Neural cell (in vitro differentiated cells): ENCODE measurements around the gene PUS10. TPM values are rescaled to one million over a fixed set of nuclear protein-coding genes. Genes with fewer than 3 reads are reported as not detected.

Experiments used
- H2AFZ ChIP-seq: fragments of 200-600, 300-800 bp; sonication (generic), shearing (Covaris generic); 2 replicates; pipeline ENCODE4 v1.6.0; 2014; ENCODE audit warnings: low read depth, mild to moderate bottlenecking, antibody characterized with exemption, low read length, moderate library complexity
- H3F3A ChIP-seq: fragments of 200-600 bp; shearing (Covaris generic); 2 replicates; pipeline ENCODE4 v1.6.1; 2016; ENCODE audit warnings: mild to moderate bottlenecking, moderate library complexity, mixed read lengths, antibody characterized with exemption, low read length; ENCODE audit not compliant: insufficient read depth, poor library complexity, severe bottlenecking
- H3K27ac ChIP-seq: fragments of 200-600, 300-800 bp; sonication (generic), shearing (Covaris generic); 2 replicates; pipeline ENCODE4 v1.5.1; 2014; ENCODE audit warnings: mild to moderate bottlenecking, low read length, moderate library complexity
- H3K27me3 ChIP-seq: fragments of 300-800, 200-600 bp; sonication (generic), shearing (Covaris generic); 2 replicates; pipeline ENCODE4 v1.6.0; 2014; ENCODE audit warnings: mild to moderate bottlenecking, low read depth, low read length, moderate library complexity; ENCODE audit not compliant: insufficient read depth
- H3K36me3 ChIP-seq: fragments of 300-800, 200-600 bp; sonication (generic), shearing (Covaris generic); 2 replicates; pipeline ENCODE4 v1.5.1; 2014; ENCODE audit warnings: mild to moderate bottlenecking, antibody characterized with exemption, low read length, moderate library complexity; ENCODE audit not compliant: insufficient read depth
- H3K4me2 ChIP-seq: fragments of 300-800, 200-600 bp; sonication (generic), shearing (Covaris generic); 2 replicates; pipeline ENCODE4 v1.6.0; 2014; ENCODE audit warnings: mild to moderate bottlenecking, low read length
- H3K4me3 ChIP-seq: fragments of 300-800, 200-600 bp; sonication (generic), shearing (Covaris generic); 2 replicates; pipeline ENCODE4 v1.5.1; 2014; ENCODE audit warnings: mild to moderate bottlenecking, low read length, moderate library complexity
- H3K79me2 ChIP-seq: fragments of 200-600 bp; shearing (Covaris generic); replicated peaks from 2 replicates; pipeline ENCODE4 v1.6.0; 2014; ENCODE audit warnings: mild to moderate bottlenecking, low read length, moderate library complexity; ENCODE audit not compliant: insufficient read depth
- H3K9ac ChIP-seq: fragments of 300-800, 200-600 bp; sonication (generic), shearing (Covaris generic); 2 replicates; pipeline ENCODE4 v1.6.1; 2016; ENCODE audit warnings: mild to moderate bottlenecking, low read length, mixed read lengths
- H3K9me2 ChIP-seq: fragments of 200-600 bp; shearing (Covaris generic); 2 replicates; pipeline ENCODE4 v1.6.1; 2016; ENCODE audit warnings: mild to moderate bottlenecking, low read length, mixed read lengths; ENCODE audit not compliant: insufficient read depth
- H3K9me3 ChIP-seq: fragments of 200-600, 300-800 bp; sonication (generic), shearing (Covaris generic); 2 replicates; pipeline ENCODE4 v1.6.1; 2016; ENCODE audit warnings: mild to moderate bottlenecking, mixed run types, low read length, moderate library complexity, mixed read lengths
- H4K20me1 ChIP-seq: fragments of 200-600 bp; shearing (Covaris generic); 2 replicates; pipeline ENCODE4 v1.6.1; 2016; ENCODE audit warnings: mild to moderate bottlenecking, mixed run types; ENCODE audit not compliant: insufficient read depth
- EZH2 ChIP-seq: fragments of 200-600, 300-800 bp; shearing (Covaris generic), sonication (generic); IDR thresholded peaks from 2 replicates; pipeline ENCODE4 v1.6.1; 2014; ENCODE audit warnings: antibody characterized with exemption, low read length, borderline replicate concordance, mild to moderate bottlenecking; ENCODE audit not compliant: insufficient read depth, poor library complexity, severe bottlenecking
- MXI1 ChIP-seq: fragments of 450-650 bp; conservative IDR thresholded peaks from 2 replicates; pipeline ENCODE4 v1.6.1; 2014; ENCODE audit warnings: antibody characterized with exemption, mild to moderate bottlenecking; ENCODE audit not compliant: poor library complexity, severe bottlenecking
- POLR2AphosphoS5 ChIP-seq: IDR thresholded peaks from 2 replicates; pipeline ENCODE4 v1.6.1; 2012
- RAD21 ChIP-seq: fragments of 450-650 bp; conservative IDR thresholded peaks from 2 replicates; pipeline ENCODE4 v1.6.1; 2014; ENCODE audit warnings: antibody characterized with exemption, mild to moderate bottlenecking, moderate library complexity
- SMC3 ChIP-seq: fragments of 450-650 bp; conservative IDR thresholded peaks from 2 replicates; pipeline ENCODE4 v1.6.1; 2014; ENCODE audit warnings: antibody characterized with exemption, mild to moderate bottlenecking, moderate library complexity; ENCODE audit not compliant: poor library complexity
- TAF1 ChIP-seq: IDR thresholded peaks from 2 replicates; pipeline ENCODE4 v1.6.1; 2012; ENCODE audit warnings: low read depth
- polyA plus RNA-seq: library from polyadenylated mRNA; depleted of rRNA; stranded (reverse); fragments of >200 nt; gene quantifications from 2 replicates; pipeline ENCODE4 v1.2.3, GENCODE V29; 2014
- TF ChIP-seq, protein P1 (sequence below): IDR thresholded peaks from 2 replicates; pipeline ENCODE4 v1.6.1; 2012; ENCODE audit warnings: borderline replicate concordance
- TF ChIP-seq, protein P2 (sequence below): fragments of 450-650 bp; IDR thresholded peaks from 2 replicates; pipeline ENCODE4 v1.5.1; 2014; ENCODE audit warnings: antibody characterized with exemption, mild to moderate bottlenecking, moderate library complexity; ENCODE audit not compliant: poor library complexity, severe bottlenecking

The PUS10 gene
- polyA plus RNA-seq, 1 donor from 2014 or later, result 3.5 TPM

DNA sequence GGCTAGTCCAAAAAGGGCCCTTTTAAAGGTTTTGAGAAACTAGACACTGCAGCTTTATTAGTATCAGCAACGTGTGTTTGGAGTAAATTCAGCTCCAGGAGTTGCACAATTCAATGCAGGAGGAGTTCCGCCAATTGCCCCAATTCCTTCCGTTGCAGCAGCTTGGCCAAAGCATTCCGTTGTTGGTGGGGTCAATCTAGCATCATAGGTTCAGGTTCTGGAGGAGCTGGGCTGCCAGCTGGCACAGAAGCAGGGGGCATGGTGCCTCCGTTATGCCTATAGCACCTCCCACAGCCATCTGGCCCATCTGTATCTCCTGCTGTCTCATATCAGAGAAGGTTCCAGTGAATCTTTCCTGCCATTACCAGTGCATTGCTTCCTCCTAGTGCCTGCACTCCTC is 81.3 kb downstream of the PUS10 start:
- Histone ChIP-seq H3F3A (no peaks in the 10 kb centered on the region), H3K9ac (no peak overlapping the region), H2AFZ (no peak overlapping the region), H3K4me2 (no peak overlapping the region), H3K9me2 (no peaks in the 10 kb centered on the region), H3K4me3 (no peak overlapping the region), H3K27me3 (no peaks in the 10 kb centered on the region), H4K20me1 (no peaks in the 10 kb centered on the region), H3K9me3 (no peaks in the 10 kb centered on the region), H3K27ac (no peak overlapping the region), H3K36me3 (no peaks in the 10 kb centered on the region), H3K79me2 (no peaks in the 10 kb centered on the region)
- TF ChIP-seq EZH2, result no peak
- TF ChIP-seq, protein P1, sequence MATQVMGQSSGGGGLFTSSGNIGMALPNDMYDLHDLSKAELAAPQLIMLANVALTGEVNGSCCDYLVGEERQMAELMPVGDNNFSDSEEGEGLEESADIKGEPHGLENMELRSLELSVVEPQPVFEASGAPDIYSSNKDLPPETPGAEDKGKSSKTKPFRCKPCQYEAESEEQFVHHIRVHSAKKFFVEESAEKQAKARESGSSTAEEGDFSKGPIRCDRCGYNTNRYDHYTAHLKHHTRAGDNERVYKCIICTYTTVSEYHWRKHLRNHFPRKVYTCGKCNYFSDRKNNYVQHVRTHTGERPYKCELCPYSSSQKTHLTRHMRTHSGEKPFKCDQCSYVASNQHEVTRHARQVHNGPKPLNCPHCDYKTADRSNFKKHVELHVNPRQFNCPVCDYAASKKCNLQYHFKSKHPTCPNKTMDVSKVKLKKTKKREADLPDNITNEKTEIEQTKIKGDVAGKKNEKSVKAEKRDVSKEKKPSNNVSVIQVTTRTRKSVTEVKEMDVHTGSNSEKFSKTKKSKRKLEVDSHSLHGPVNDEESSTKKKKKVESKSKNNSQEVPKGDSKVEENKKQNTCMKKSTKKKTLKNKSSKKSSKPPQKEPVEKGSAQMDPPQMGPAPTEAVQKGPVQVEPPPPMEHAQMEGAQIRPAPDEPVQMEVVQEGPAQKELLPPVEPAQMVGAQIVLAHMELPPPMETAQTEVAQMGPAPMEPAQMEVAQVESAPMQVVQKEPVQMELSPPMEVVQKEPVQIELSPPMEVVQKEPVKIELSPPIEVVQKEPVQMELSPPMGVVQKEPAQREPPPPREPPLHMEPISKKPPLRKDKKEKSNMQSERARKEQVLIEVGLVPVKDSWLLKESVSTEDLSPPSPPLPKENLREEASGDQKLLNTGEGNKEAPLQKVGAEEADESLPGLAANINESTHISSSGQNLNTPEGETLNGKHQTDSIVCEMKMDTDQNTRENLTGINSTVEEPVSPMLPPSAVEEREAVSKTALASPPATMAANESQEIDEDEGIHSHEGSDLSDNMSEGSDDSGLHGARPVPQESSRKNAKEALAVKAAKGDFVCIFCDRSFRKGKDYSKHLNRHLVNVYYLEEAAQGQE, result no peak
- TF ChIP-seq TAF1, result no peak
- TF ChIP-seq RAD21, result no peak
- TF ChIP-seq, protein P2, sequence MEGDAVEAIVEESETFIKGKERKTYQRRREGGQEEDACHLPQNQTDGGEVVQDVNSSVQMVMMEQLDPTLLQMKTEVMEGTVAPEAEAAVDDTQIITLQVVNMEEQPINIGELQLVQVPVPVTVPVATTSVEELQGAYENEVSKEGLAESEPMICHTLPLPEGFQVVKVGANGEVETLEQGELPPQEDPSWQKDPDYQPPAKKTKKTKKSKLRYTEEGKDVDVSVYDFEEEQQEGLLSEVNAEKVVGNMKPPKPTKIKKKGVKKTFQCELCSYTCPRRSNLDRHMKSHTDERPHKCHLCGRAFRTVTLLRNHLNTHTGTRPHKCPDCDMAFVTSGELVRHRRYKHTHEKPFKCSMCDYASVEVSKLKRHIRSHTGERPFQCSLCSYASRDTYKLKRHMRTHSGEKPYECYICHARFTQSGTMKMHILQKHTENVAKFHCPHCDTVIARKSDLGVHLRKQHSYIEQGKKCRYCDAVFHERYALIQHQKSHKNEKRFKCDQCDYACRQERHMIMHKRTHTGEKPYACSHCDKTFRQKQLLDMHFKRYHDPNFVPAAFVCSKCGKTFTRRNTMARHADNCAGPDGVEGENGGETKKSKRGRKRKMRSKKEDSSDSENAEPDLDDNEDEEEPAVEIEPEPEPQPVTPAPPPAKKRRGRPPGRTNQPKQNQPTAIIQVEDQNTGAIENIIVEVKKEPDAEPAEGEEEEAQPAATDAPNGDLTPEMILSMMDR, result no peak
- no peak for TF ChIP-seq SMC3

DNA sequence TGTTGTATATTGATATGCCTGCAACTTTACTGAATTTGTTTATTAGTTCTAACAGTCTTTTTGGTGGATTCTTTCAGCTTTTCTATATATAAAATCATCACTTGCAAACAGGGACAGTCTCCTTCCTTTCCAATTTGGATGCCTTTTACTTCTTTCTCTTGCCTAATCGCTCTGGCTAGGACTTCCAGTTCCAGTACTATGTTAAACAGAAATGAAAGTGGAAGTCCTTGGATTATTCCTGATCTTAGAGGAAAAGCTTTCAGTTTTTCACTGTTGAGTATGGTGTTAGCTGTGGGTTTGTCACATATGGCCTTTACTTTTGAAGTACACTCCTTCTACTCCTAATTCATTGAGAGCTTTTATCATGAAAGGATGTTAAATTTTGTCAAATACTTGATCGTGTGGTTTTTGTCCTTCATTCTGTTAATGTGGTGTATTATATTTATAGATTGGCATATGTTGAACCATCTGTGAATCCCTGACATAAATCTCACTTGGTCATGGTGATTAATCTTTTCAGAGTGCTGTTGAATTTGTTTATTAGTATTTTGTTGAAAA is 83.8 kb downstream of the PUS10 start:
- Histone ChIP-seq H3K9ac (no peak overlapping the region), H3K36me3 (no peaks in the 10 kb centered on the region), H3F3A (no peaks in the 10 kb centered on the region), H3K27ac (no peak overlapping the region), H3K9me3 (no peaks in the 10 kb centered on the region), H3K9me2 (no peaks in the 10 kb centered on the region), H3K79me2 (no peaks in the 10 kb centered on the region), H2AFZ (no peak overlapping the region), H3K27me3 (no peaks in the 10 kb centered on the region), H4K20me1 (no peaks in the 10 kb centered on the region), H3K4me3 (no peak overlapping the region), H3K4me2 (no peak overlapping the region)
- TF ChIP-seq, protein P1, result no peak
- TF ChIP-seq POLR2AphosphoS5, result no peak
- TF ChIP-seq, protein P2, result no peak
- no peak for TF ChIP-seq MXI1
- TF ChIP-seq SMC3, result no peak
